DOHH2 (cell line): Measurements from ENCODE around the gene HNRNPU.

Experiments
- H3F3A ChIP-seq: fragments of 200-600 bp; sonication (generic), shearing (Covaris generic); 2 replicates; pipeline ENCODE4 v1.6.0; 2016; ENCODE audit warnings: antibody characterized with exemption, mild to moderate bottlenecking; ENCODE audit not compliant: control insufficient read depth, insufficient read depth
- H3K27ac ChIP-seq: fragments of 200-600 bp; sonication (generic); 2 replicates; pipeline ENCODE4 v1.5.1; 2014; ENCODE audit warnings: low read depth, mild to moderate bottlenecking, low read length, moderate library complexity
- H3K27me3 ChIP-seq: fragments of 200-600 bp; sonication (generic); 2 replicates; pipeline ENCODE4 v1.6.1; 2014; ENCODE audit warnings: mild to moderate bottlenecking, low read length, mixed read lengths; ENCODE audit not compliant: control insufficient read depth
- H3K36me3 ChIP-seq: fragments of 200-600 bp; sonication (generic); 2 replicates; pipeline ENCODE4 v1.6.1; 2014; ENCODE audit warnings: mild to moderate bottlenecking, low read length, moderate library complexity, mixed read lengths; ENCODE audit not compliant: control insufficient read depth
- H3K4me1 ChIP-seq: fragments of 200-600 bp; sonication (generic); 2 replicates; pipeline ENCODE4 v1.6.1; 2014; ENCODE audit warnings: mild to moderate bottlenecking, low read length, mixed read lengths; ENCODE audit not compliant: control insufficient read depth
- H3K4me2 ChIP-seq: fragments of 200-600 bp; sonication (generic); 2 replicates; pipeline ENCODE4 v1.6.0; 2014; ENCODE audit warnings: mild to moderate bottlenecking, low read length, moderate library complexity
- H3K4me3 ChIP-seq: fragments of 200-600 bp; sonication (generic); 2 replicates; pipeline ENCODE4 v1.5.1; 2014; ENCODE audit warnings: mild to moderate bottlenecking, low read length, mixed read lengths
- H3K79me2 ChIP-seq: fragments of 200-600 bp; sonication (generic); 2 replicates; pipeline ENCODE4 v1.6.1; 2014; ENCODE audit warnings: mild to moderate bottlenecking, low read length, mixed read lengths; ENCODE audit not compliant: control insufficient read depth
- H3K9me2 ChIP-seq: fragments of 200-600 bp; sonication (generic); replicated peaks from 2 replicates; pipeline ENCODE4 v1.6.1; 2014; ENCODE audit warnings: mild to moderate bottlenecking, low read length, mixed read lengths; ENCODE audit not compliant: control insufficient read depth
- H3K9me3 ChIP-seq: fragments of 200-600 bp; sonication (generic); 2 replicates; pipeline ENCODE4 v1.6.1; 2014; ENCODE audit warnings: antibody characterized with exemption, low read length, mixed read lengths; ENCODE audit not compliant: control insufficient read depth, insufficient read depth
- H4K20me1 ChIP-seq: fragments of 200-600 bp; sonication (generic); 2 replicates; pipeline ENCODE4 v1.6.0; 2014; ENCODE audit warnings: low read depth, mild to moderate bottlenecking, antibody characterized with exemption, low read length, moderate library complexity; ENCODE audit not compliant: control insufficient read depth, insufficient read depth
- CTCF ChIP-seq: fragments of 200-600 bp; sonication (generic); IDR thresholded peaks from one replicate; pipeline ENCODE4 v1.5.1; 2014; ENCODE audit warnings: antibody characterized with exemption, mild to moderate bottlenecking, low read depth, low read length; ENCODE audit not compliant: poor library complexity, severe bottlenecking
- EZH2phosphoT487 ChIP-seq: fragments of 200-600 bp; sonication (generic); IDR thresholded peaks from 2 replicates; pipeline ENCODE4 v1.6.1; 2017; ENCODE audit warnings: borderline replicate concordance, mild to moderate bottlenecking, antibody characterized with exemption, low read length, moderate library complexity, mixed read lengths

HNRNPU gene

GRCh38 chr1:244854166-244854565 lies 10.2 kb downstream of the HNRNPU start:
- Histone ChIP-seq H3F3A (peaks cover 98% of the 10 kb centered on the region), H3K79me2 (peaks cover 76% of the 10 kb centered on the region), H3K9me3 (no peaks in the 10 kb centered on the region), H3K27ac (no peak overlapping the region), H3K4me2 (no peak overlapping the region), H3K4me1 (peaks cover 4% of the 10 kb centered on the region; the same call in 1 of the 2 replicates), H3K9me2 (no peaks in the 10 kb centered on the region), H3K36me3 (peaks cover 100% of the 10 kb centered on the region), H3K27me3 (no peaks in the 10 kb centered on the region), H4K20me1 (peaks cover 42% of the 10 kb centered on the region), H3K4me3 (no peak overlapping the region)
- TF ChIP-seq CTCF (no peak), EZH2phosphoT487 (no peak)

- no peak overlapping the region for H3K4me2 ChIP-seq
- no peaks in the 10 kb centered on the region for H3K27me3 ChIP-seq
- H3F3A ChIP-seq, result peaks cover 97% of the 10 kb centered on the region
- H3K79me2 ChIP-seq, result peaks cover 61% of the 10 kb centered on the region
- H3K36me3 ChIP-seq, result peaks cover 100% of the 10 kb centered on the region
- H3K27ac ChIP-seq, result no peak overlapping the region
- no peaks in the 10 kb centered on the region for H3K9me2 ChIP-seq
- H4K20me1 ChIP-seq, result peaks cover 34% of the 10 kb centered on the region
- no peaks in the 10 kb centered on the region for H3K9me3 ChIP-seq
- no peaks in the 10 kb centered on the region for H3K4me1 ChIP-seq
- H3K4me3 ChIP-seq, result no peak overlapping the region
- no peak for TF ChIP-seq CTCF
These were observed 11.6 kb downstream of the HNRNPU start for GRCh38 chr1:244852694-244853093.

GRCh38 chr1:244851546-244852231 lies 12.7 kb downstream of the HNRNPU start:
- no peaks in the 10 kb centered on the region for H3K27me3 ChIP-seq
- H3K9me2 ChIP-seq, result no peaks in the 10 kb centered on the region
- H3K79me2 ChIP-seq, result peaks cover 54% of the 10 kb centered on the region
- H3K4me3 ChIP-seq, result no peak overlapping the region
- no peaks in the 10 kb centered on the region for H3K4me1 ChIP-seq
- no peak overlapping the region for H3K4me2 ChIP-seq
- H4K20me1 ChIP-seq, result peaks cover 28% of the 10 kb centered on the region
- H3F3A ChIP-seq, result peaks cover 97% of the 10 kb centered on the region
- no peaks in the 10 kb centered on the region for H3K9me3 ChIP-seq
- no peak overlapping the region; the same call in 1 of the 2 replicates for H3K27ac ChIP-seq
- peaks cover 100% of the 10 kb centered on the region for H3K36me3 ChIP-seq
- no peak for TF ChIP-seq CTCF
